HG03460 (cell line): Measurements from ENCODE around the gene RNF114.
"Not testable (repeated sequence)": the region's sequence is repeated elsewhere in the genome, so short reads cannot be mapped to it uniquely, and the experiment has no call there.

Experiments used
- ATAC-seq: cut with Tn5 transposase; IDR thresholded peaks from one replicate; pipeline ENCODE4 v1.9.1; 2021; ENCODE audit not compliant: unreplicated experiment

Gene RNF114, protein sequence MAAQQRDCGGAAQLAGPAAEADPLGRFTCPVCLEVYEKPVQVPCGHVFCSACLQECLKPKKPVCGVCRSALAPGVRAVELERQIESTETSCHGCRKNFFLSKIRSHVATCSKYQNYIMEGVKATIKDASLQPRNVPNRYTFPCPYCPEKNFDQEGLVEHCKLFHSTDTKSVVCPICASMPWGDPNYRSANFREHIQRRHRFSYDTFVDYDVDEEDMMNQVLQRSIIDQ

GRCh38 chr20:49936153-49937026 lies at the start of gene RNF114:
Gene RNF114 (plus strand): TSS chr20:49936397. CDS start chr20:49936413, 16 bp downstream.
- peak; percentile 51 for ATAC-seq

DNA sequence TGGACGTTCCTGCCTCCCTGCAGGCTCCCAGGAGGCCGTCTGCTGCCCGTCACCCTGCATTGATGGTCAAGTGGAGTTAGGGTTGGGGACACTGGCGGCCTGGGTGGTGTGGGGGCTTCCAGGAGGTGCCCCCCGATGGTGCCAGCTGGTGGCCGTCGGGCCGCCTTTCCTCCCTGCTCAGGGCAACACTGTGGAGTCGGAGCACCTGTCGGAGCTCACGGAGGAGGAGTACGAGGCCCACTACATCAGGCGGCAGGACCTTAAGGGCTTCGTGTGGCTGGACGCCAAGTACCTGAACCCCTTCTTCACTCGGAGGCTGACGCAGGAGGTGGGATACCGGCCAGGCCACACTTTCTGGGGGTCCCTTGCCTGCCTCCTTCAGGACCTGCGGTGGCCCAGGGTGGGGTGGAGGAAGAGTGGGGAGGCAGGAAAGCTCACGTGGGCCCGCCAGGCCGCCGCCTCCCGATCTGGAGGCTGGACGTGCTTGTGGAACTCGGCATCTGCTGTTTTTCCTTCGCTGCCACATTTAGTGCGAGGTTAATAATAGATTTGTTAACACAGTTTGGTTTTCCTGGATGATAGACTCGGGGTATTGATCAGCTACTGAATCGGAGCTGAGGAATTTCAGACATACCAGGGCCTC lies 49.5 kb upstream of the RNF114 start:
- no peak for ATAC-seq

DNA sequence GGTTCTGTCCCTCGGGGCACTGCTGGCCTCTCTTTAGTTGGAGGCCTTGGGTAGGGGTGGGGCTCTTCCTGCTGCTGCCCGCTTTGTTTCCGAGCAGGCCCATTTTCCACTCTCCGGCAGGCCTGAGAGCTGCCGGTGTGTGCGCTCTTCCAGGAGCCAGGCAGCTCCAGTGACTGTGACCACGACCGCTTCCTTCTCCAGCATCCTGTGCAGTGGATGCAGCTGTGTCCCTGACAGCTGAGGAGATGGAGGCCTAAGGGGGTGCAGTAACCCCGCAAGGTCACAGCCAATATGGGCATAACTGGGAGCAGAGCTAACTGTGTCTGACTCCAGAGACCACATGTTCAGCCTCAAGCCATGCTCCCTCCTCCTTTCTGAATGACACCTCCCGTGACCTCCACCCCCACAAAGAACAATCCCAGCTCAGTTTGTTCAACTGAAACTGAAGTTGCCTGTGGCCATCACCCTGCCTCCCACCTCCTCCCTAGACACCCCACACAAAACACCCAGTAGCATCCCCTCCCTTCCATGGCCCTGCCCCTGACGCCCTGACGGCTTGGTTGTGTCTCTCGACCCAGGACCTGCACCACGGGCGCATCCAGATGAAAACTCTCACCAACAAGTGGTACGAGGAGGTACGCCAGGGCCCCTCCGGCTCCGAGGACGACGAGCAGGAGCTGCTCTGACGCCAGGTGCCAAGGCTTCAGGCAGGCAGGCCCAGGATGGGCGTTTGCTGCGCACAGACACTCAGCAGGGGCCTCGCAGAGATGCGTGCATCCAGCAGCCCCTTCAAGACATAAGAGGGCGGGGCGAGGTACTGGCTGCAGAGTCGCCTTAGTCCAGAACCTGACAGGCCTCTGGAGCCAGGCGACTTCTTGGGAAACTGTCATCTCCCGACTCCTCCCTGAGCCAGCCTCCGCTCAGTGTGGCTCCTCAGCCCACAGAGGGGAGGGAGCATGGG lies 48.7 kb upstream of the RNF114 start:
- no peak for ATAC-seq

- ATAC-seq = no peak
These were observed 47.8 kb upstream of the RNF114 start for GRCh38 chr20:49888212-49889000.

GRCh38 chr20:49889001-49889934 lies 46.9 kb upstream of the RNF114 start:
- no peak for ATAC-seq

DNA sequence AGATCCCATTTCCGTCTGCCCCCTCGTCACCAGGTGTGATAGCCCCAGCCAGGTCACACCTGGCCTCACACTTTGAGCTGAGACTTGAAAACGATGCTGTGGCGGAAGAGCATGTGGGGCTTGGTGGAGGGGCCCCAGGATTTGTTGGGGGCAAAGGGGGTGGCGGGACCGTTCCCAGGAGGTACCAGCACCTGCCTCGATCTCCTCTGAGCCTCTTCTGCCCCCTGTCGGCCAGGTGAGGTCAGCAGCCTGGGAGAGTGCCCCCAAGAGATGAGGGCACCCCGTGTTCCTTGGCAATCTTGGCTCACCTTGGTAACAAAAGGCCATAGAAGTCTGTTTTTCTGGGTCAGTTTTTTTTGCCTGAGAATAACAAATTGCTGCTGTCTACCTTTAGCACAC lies 46.3 kb upstream of the RNF114 start:
- ATAC-seq = no peak

GRCh38 chr20:49890471-49891361 lies 45.5 kb upstream of the RNF114 start:
- no peak for ATAC-seq

GRCh38 chr20:49891476-49892110 lies 44.6 kb upstream of the RNF114 start:
- no peak for ATAC-seq

DNA sequence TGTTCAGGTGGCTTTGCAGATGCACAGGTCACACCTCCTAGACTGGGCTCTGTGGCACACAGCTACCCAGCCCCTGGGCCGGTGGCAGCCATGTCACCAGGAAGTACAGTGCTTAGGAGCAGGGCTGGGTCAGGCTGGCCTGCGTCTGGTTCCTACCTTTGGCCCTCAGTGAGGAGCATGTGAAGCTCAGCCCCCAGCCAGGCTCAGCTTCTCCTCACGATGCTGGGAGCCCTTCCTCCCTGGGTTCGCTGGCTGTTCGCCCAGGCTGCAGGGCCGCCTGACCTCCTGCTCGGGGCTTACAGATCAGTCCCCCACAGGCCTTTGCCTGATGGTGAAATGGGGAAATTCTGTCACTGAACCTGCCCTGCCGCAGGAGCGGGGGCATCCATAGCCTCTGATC lies 43.9 kb upstream of the RNF114 start:
- ATAC-seq = no peak

- ATAC-seq = no peak
These were observed 43.4 kb upstream of the RNF114 start for GRCh38 chr20:49892817-49893216.

DNA sequence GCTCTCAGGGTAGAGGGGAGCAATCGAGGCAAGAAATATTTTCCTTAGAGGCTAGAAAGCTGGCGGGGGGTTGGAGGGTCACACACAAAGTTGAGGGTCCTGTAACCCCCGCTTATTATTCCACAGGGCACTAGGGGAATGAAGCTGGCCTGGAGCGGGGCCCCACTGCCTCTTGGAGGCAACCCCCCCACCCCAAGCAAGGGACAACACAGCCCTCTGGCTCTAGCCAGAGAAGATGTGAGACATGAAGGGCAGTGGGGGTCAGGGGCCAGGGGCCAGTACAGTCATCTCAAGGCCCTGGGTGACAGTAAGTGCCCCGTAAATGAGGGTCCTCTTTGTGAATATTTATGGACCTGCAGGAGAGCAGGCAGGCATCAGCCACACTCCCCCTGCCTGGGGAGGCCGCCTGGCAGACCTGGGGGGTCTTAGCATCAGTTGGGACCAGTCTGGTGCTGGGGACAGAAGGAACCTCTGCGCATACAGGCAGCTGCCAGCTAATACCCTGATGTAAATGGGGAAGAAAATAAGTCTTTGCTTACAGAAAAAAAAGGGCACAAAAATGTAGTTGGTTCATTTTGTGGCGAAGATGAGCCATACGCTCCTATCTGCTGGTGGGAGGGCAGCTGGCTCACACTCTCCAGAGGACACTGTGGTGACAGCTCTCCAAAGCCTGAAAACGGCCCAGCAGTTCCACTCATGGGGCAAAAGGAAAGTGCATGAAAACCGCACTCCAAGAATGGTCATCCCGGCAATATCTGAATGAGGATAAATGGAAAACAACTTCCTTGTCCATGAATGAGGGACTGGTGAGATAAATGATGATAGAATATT lies 42.7 kb upstream of the RNF114 start:
- ATAC-seq = no peak

DNA sequence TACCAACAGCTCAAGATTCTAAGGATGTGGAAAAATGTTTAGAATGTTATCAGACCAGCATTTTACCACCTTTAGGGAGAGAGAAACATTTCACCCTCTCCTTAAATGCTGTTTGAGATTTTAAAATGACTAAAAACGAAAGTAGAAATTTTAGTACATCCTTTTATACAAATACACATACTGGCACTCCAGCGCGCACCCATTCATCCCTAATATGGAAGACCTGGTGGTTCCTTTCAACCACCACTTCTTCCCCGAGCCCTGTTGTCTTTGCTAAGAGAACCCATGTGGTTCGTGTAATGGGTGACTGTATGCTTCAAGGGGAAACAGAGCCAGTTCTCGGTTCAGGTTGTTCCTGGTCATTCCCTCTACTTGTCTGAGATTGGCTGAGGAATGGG lies 42.1 kb upstream of the RNF114 start:
- ATAC-seq = no peak

DNA sequence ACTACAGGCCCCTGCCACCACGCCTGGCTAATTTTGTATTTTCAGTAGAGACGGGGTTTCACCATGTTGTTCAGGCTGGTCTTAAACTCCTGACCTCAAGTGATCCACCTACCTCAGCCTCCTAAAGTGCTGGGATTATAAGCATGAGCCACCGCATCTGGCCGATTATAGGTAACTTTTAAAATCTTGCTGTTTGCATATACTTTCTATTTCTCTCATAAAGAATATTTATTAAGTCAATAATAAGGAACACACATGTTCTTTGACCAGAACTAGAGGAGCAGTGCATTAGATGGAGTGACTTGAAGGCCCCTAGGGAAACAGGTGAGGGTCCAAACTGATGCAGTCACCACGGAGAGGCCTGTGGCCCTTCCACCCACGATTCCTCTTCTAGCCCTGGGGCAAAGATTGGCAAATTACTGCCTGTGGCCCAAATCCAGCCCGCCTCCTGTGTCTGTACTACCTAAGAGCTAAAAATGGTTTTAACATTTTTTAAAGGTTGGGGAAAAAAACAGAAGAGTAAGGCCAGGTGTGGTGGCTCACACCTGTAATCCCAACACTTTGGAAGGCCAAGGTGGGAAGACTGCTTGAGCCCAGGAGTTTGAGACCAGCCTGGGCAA lies 40.6 kb upstream of the RNF114 start:
- not testable (repeated sequence) for ATAC-seq

DNA sequence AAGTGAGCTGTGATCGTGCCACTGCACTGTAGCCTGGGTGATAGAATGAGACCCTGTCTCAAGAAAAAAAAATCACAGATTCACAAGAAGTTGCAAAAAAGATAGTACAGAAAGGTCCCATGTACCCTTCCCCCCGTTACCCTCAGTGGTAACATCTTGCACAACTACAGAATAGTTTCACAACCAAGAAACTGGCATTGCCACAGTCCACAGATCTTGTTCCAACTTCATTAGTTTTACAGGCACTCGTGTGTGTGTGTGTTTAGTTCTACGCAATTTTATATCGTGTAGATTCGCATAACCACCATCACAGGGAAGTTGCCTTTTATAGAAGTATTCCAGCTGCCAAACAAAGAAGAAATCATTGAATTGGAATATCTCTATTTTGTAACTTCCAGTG lies 40.0 kb upstream of the RNF114 start:
- ATAC-seq = no peak

DNA sequence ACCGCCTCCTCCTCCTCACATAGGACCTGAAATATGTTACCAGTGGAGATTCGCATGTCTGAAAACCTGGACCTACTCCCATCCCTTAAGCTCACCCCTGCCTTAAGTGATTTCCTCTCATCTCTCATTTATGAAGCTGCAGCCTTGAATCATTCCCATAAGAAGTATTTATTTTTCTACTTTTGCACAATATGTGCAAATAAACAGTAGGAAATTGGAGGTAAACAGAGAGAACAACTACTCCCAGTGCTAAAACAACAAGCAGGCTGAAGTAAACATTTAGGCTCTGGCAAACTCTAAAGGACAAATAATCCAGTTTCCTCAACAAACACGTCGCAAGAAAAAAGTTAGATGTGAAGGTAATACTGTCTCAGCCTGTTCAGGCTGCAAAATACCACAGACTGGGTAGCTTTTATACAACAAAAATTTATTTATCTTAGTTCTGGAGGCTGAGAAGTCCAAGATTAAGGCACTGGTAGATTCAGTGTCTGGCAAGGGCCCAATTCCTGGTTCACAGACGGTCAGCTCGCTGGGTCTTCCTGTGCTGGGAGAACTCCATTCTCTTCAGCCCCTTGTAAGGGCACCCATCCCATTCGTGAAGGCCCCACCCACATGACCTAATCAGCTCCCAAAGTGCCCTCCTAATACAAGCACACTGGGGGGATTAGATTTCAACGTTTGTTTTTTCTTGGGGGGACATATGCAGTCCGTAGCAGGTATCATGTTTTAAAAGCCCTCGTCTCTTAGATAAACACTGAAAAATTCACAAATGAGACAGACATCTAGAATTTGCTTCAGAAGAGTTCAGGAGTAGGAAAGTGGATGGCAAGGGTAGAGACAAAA lies 36.4 kb upstream of the RNF114 start:
- ATAC-seq = no peak
